Measurements from ENCODE around the gene PON3. TPM values are rescaled to one million over a fixed set of nuclear protein-coding genes. Genes with fewer than 3 reads are reported as not detected.
A peak's percentile ranks its signal among the peaks of the same experiment; 100 is the strongest.
"Not testable (repeated sequence)": the region's sequence is repeated elsewhere in the genome, so short reads cannot be mapped to it uniquely, and the experiment has no call there.

Gene PON3
- total and polyA plus RNA-seq, 3 experiments from 2014 or later, result not detected

DNA sequence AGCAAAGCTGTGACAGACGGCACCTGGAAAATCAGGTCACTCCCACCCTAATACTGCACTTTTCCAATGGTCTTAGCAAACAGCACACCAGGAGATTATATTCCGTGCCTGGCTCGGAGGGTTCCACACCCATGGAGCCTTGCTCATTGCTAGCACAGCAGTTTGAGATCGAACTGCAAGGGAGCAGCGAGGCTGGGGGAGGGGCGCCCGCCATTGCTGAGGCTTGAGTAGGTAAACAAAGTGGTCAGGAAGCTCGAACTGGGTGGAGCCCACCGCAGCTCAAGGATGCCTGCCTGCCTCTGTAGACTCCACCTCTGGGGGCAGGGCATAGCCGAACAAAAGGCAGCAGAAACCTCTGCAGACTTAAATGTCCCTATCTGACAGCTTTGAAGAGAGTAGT lies 16.7 kb downstream of the PON3 start:
- H3K4me3 Mint-ChIP-seq; H3K36me3 Mint-ChIP-seq; DNase-seq; H3K27ac Mint-ChIP-seq; H3K9me3 ChIP-seq (ENCODE audit: low read length); H3K27me3 ChIP-seq (ENCODE audit: insufficient read depth, low read length, poor library complexity, severe bottlenecking); H3K36me3 ChIP-seq (ENCODE audit: insufficient read depth, low read length); POLR2A ChIA-PET; H3K4me1 ChIP-seq (ENCODE audit: insufficient read depth, low read length); CTCF ChIA-PET; H3K4me3 ChIP-seq (ENCODE audit: low read length); H3K4me1 Mint-ChIP-seq; H3K27ac ChIP-seq (ENCODE audit: low read depth, low read length): not testable (repeated sequence)
- H3K27me3 Mint-ChIP-seq, result peaks cover 12 to 19% of the 10 kb centered on the region in 2 donors
- peaks cover 0 to 24% (median 16%) of the 10 kb centered on the region in 5 donors for H3K9me3 Mint-ChIP-seq

DNA sequence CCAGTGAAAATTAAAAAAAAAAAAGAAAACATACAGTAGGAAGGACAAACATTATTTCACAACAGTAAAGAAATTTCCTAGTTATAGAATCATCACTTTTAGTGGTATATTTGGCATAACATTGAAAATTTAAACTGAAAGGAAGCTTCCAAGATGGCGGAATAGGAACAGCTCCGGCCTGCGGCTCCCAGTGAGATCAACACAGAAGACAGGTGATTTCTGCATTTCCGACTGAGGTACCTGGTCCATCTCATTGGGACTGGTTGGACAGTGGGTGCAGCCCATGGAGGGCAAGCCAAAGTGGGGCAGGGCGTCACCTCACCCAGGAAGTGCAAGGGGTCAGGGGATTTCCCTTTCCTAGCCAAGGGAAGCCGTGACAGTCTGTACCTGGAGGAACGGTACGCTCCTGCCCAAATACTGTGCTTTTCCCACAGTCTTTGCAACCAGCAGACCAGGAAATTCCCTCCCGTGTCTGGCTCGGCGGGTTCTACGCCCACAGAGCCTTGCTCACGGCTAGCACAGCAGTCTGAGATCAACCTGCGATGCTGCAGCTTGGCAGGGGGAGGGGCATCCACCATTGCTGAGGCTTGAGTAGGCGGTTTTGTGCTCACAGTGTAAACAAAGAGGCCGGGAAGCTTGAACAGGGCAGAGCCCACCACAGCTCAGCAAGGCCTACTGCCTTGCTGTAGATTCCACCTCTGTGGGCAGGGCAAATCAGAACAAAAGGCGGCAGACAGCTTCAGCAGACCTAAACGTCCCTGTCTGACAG lies 19.4 kb downstream of the PON3 start:
- CTCF ChIA-PET, result no interaction called here
- POLR2A ChIA-PET, result no interaction called here
- Mint-ChIP-seq H3K27ac (peak overlapping the region in 1 of 8 donors; percentile 72), H3K27me3 (peaks cover 1 to 16% of the 10 kb centered on the region in 2 donors), H3K36me3 (peaks cover 0 to 5% (median 0%) of the 10 kb centered on the region in 3 donors), H3K4me1 (no peaks in the 10 kb centered on the region), H3K9me3 (peaks cover 0 to 11% (median 7%) of the 10 kb centered on the region in 5 donors), H3K4me3 (no peak overlapping the region)
- no peak overlapping the region for H3K4me3 ChIP-seq (ENCODE audit: low read length)
- no peaks in the 10 kb centered on the region for H3K27me3 ChIP-seq (ENCODE audit: insufficient read depth, low read length, poor library complexity, severe bottlenecking)
- H3K4me1 ChIP-seq (ENCODE audit: insufficient read depth, low read length), result no peaks in the 10 kb centered on the region
- no peak overlapping the region for H3K27ac ChIP-seq (ENCODE audit: low read depth, low read length)
- no peaks in the 10 kb centered on the region for H3K36me3 ChIP-seq (ENCODE audit: insufficient read depth, low read length)
- H3K9me3 ChIP-seq (ENCODE audit: low read length), result no peaks in the 10 kb centered on the region
- DNase-seq, result no peak

- no peak for DNase-seq
- Histone ChIP-seq H3K9me3 (ENCODE audit: low read length) (no peaks in the 10 kb centered on the region), H3K27me3 (ENCODE audit: insufficient read depth, low read length, poor library complexity, severe bottlenecking) (no peaks in the 10 kb centered on the region), H3K27ac (ENCODE audit: low read depth, low read length) (no peak overlapping the region), H3K36me3 (ENCODE audit: insufficient read depth, low read length) (no peaks in the 10 kb centered on the region), H3K4me3 (ENCODE audit: low read length) (no peak overlapping the region), H3K4me1 (ENCODE audit: insufficient read depth, low read length) (no peaks in the 10 kb centered on the region)
- Mint-ChIP-seq H3K36me3 (no peaks in the 10 kb centered on the region), H3K27me3 (peaks cover 0 to 16% of the 10 kb centered on the region in 2 donors), H3K4me1 (no peaks in the 10 kb centered on the region), H3K9me3 (peaks cover 0 to 8% (median 3%) of the 10 kb centered on the region in 5 donors), H3K27ac (no peak overlapping the region), H3K4me3 (no peak overlapping the region)
- POLR2A ChIA-PET, result no interaction called here
- CTCF ChIA-PET, result no interaction called here
These were observed 20.5 kb downstream of the PON3 start for GRCh38 chr7:95375591-95376257.

DNA sequence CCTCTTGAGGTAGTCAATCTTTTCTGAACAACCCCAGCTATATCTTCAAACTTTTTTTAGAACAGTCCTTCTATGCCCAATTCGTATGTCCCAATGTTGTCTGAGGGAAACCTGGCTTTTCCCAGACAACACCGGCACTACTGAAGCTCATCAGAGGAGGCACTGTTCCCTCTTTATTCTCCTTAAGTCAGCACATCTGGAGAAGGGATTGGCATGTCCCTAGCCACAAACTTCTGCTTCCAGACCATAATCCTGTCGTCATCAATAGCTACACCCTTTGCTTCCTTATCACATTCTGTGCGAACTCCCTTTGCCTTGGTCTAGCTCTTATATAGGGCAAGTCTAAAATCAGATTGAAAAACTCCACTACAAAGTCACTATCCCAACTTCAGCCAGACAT lies 22.9 kb downstream of the PON3 start:
- Mint-ChIP-seq H3K4me3 (no peak overlapping the region), H3K36me3 (no peaks in the 10 kb centered on the region), H3K4me1 (no peaks in the 10 kb centered on the region), H3K9me3 (peaks cover 0 to 2% (median 0%) of the 10 kb centered on the region in 5 donors), H3K27ac (no peak overlapping the region), H3K27me3 (peaks cover 0 to 12% of the 10 kb centered on the region in 2 donors)
- Histone ChIP-seq H3K27me3 (ENCODE audit: insufficient read depth, low read length, poor library complexity, severe bottlenecking) (no peaks in the 10 kb centered on the region), H3K27ac (ENCODE audit: low read depth, low read length) (no peak overlapping the region), H3K36me3 (ENCODE audit: insufficient read depth, low read length) (no peaks in the 10 kb centered on the region), H3K4me1 (ENCODE audit: insufficient read depth, low read length) (no peaks in the 10 kb centered on the region), H3K4me3 (ENCODE audit: low read length) (no peak overlapping the region), H3K9me3 (ENCODE audit: low read length) (no peaks in the 10 kb centered on the region)
- no peak for DNase-seq
- ChIA-PET POLR2A (no interaction called here), CTCF (no interaction called here)

GRCh38 chr7:95368235-95368634 lies 27.9 kb downstream of the PON3 start:
- H3K4me1 Mint-ChIP-seq, result no peaks in the 10 kb centered on the region
- no peak overlapping the region for H3K27ac ChIP-seq (ENCODE audit: low read depth, low read length)
- H3K9me3 Mint-ChIP-seq, result no peaks in the 10 kb centered on the region
- POLR2A ChIA-PET, result no interaction called here
- peaks cover 0 to 5% of the 10 kb centered on the region in 2 donors for H3K27me3 Mint-ChIP-seq
- no peaks in the 10 kb centered on the region for H3K36me3 Mint-ChIP-seq
- no peaks in the 10 kb centered on the region for H3K36me3 ChIP-seq (ENCODE audit: insufficient read depth, low read length)
- no peak overlapping the region for H3K4me3 Mint-ChIP-seq
- CTCF ChIA-PET, result no interaction called here
- H3K4me1 ChIP-seq (ENCODE audit: insufficient read depth, low read length), result no peaks in the 10 kb centered on the region
- no peaks in the 10 kb centered on the region for H3K27me3 ChIP-seq (ENCODE audit: insufficient read depth, low read length, poor library complexity, severe bottlenecking)
- no peak overlapping the region for H3K4me3 ChIP-seq (ENCODE audit: low read length)
- no peak overlapping the region for H3K27ac Mint-ChIP-seq
- DNase-seq, result no peak
- H3K9me3 ChIP-seq (ENCODE audit: low read length), result no peaks in the 10 kb centered on the region

DNA sequence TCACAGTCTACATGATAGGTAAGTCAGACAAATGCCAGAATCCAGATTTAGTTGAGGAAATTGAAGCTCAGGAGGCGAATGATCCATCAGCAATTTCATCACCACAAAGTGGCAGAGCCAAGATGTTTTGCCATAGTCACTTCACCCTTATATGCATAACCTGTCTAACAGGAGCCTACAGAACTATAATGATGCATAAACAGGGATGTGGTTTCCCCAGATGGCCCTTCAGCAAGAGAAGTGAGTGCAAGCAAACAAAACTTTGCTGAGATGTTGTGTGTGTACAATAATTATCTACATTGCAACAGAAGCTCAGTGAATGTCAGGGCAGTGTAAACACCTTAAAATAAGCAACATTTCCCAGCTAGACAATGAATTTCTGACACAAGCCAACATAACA lies 28.6 kb downstream of the PON3 start:
- peaks cover 0 to 5% of the 10 kb centered on the region in 2 donors for H3K27me3 Mint-ChIP-seq
- H3K27ac Mint-ChIP-seq, result no peak overlapping the region
- Histone ChIP-seq H3K36me3 (ENCODE audit: insufficient read depth, low read length) (no peaks in the 10 kb centered on the region), H3K27ac (ENCODE audit: low read depth, low read length) (no peak overlapping the region), H3K4me1 (ENCODE audit: insufficient read depth, low read length) (no peaks in the 10 kb centered on the region), H3K4me3 (ENCODE audit: low read length) (no peak overlapping the region), H3K9me3 (ENCODE audit: low read length) (no peaks in the 10 kb centered on the region), H3K27me3 (ENCODE audit: insufficient read depth, low read length, poor library complexity, severe bottlenecking) (no peaks in the 10 kb centered on the region)
- ChIA-PET CTCF (no interaction called here), POLR2A (no interaction called here)
- no peak overlapping the region for H3K4me3 Mint-ChIP-seq
- no peaks in the 10 kb centered on the region for H3K4me1 Mint-ChIP-seq
- DNase-seq, result no peak
- no peaks in the 10 kb centered on the region for H3K9me3 Mint-ChIP-seq
- no peaks in the 10 kb centered on the region for H3K36me3 Mint-ChIP-seq

DNA sequence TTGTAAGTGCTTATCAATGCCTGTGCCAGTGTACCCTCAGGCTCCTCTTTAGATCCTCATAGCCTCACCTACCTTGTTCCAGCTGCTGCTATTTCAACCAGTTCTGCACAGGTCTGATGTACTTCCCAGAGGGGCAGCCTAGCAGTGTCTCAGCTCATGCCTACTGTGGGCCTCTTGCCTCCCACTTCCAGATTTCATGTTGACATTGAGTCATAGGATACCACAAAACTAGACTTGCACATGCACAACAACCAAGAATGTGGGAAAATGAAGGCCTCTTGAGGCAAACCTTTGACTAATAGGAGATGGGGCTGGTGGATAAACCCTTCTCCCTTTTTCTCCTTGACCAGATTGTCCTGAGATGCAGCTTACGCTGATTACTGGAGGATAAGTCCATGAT lies 31.0 kb downstream of the PON3 start:
- POLR2A ChIA-PET, result no interaction called here
- Histone ChIP-seq H3K36me3 (ENCODE audit: insufficient read depth, low read length) (no peaks in the 10 kb centered on the region), H3K4me1 (ENCODE audit: insufficient read depth, low read length) (no peaks in the 10 kb centered on the region), H3K9me3 (ENCODE audit: low read length) (no peaks in the 10 kb centered on the region), H3K27me3 (ENCODE audit: insufficient read depth, low read length, poor library complexity, severe bottlenecking) (no peaks in the 10 kb centered on the region), H3K27ac (ENCODE audit: low read depth, low read length) (no peak overlapping the region), H3K4me3 (ENCODE audit: low read length) (no peak overlapping the region)
- no peaks in the 10 kb centered on the region for H3K9me3 Mint-ChIP-seq
- H3K4me1 Mint-ChIP-seq, result no peaks in the 10 kb centered on the region
- no peak overlapping the region for H3K27ac Mint-ChIP-seq
- no peak overlapping the region for H3K4me3 Mint-ChIP-seq
- DNase-seq, result no peak
- CTCF ChIA-PET, result no interaction called here
- H3K27me3 Mint-ChIP-seq, result peaks cover 0 to 5% of the 10 kb centered on the region in 2 donors
- no peaks in the 10 kb centered on the region for H3K36me3 Mint-ChIP-seq

- Histone ChIP-seq H3K4me3 (ENCODE audit: low read length) (no peak overlapping the region), H3K9me3 (ENCODE audit: low read length) (no peaks in the 10 kb centered on the region), H3K36me3 (ENCODE audit: insufficient read depth, low read length) (no peaks in the 10 kb centered on the region), H3K27ac (ENCODE audit: low read depth, low read length) (no peak overlapping the region), H3K27me3 (ENCODE audit: insufficient read depth, low read length, poor library complexity, severe bottlenecking) (no peaks in the 10 kb centered on the region), H3K4me1 (ENCODE audit: insufficient read depth, low read length) (no peaks in the 10 kb centered on the region)
- Mint-ChIP-seq H3K27me3 (peaks cover 2 to 20% of the 10 kb centered on the region in 2 donors), H3K4me1 (no peaks in the 10 kb centered on the region), H3K36me3 (no peaks in the 10 kb centered on the region), H3K9me3 (peaks cover 0 to 4% (median 0%) of the 10 kb centered on the region in 5 donors), H3K27ac (no peak overlapping the region), H3K4me3 (no peak overlapping the region)
- ChIA-PET CTCF (no interaction called here), POLR2A (no interaction called here)
- DNase-seq, result no peak
These were observed 38.6 kb downstream of the PON3 start for GRCh38 chr7:95357623-95358022.
